Fibroblast of lung (primary cell): ENCODE results near the gene FBN1. TPM values are rescaled to one million over a fixed set of nuclear protein-coding genes. Genes with fewer than 3 reads are reported as not detected.

Source experiments
- DNase-seq, 2 donors: peaks; one replicate each; pipeline versions ENCODE4 v3.0.0 to v3.0.0-alpha.2; 2010; ENCODE audit warnings: low read depth in 2 of 2
- H2AFZ ChIP-seq: 2 replicates; pipeline ENCODE4 v1.5.1; 2012; ENCODE audit warnings: low read length, control low read depth, inconsistent platforms
- H3K27ac ChIP-seq: 2 replicates; pipeline ENCODE4 v1.5.1; 2011; ENCODE audit warnings: low read length, control low read depth; ENCODE audit not compliant: insufficient read depth
- H3K27me3 ChIP-seq: 2 replicates; pipeline ENCODE4 v1.5.1; 2011; ENCODE audit warnings: mild to moderate bottlenecking, low read length; ENCODE audit not compliant: control insufficient read depth, insufficient read depth
- H3K36me3 ChIP-seq: 2 replicates; pipeline ENCODE4 v1.5.1; 2011; ENCODE audit warnings: low read length; ENCODE audit not compliant: control insufficient read depth, insufficient read depth
- H3K4me1 ChIP-seq: 2 replicates; pipeline ENCODE4 v1.5.1; 2011; ENCODE audit warnings: low read length; ENCODE audit not compliant: control insufficient read depth, insufficient read depth; ENCODE audit errors: extremely low read depth
- H3K4me2 ChIP-seq: 2 replicates; pipeline ENCODE4 v1.5.1; 2011; ENCODE audit warnings: low read length, control low read depth; ENCODE audit not compliant: insufficient read depth; ENCODE audit errors: extremely low read depth
- H3K4me3 ChIP-seq, 4 experiments: fragments of 200-600 bp in 1 of 4; sonication (generic) in 1 of 4; replicated peaks in 1 of 4; 2 replicates each; pipeline ENCODE4 v1.5.1; 2011 to 2016; ENCODE audit warnings: low read length in 4 of 4, low read depth in 3 of 4, mild to moderate bottlenecking in 3 of 4, control low read depth in 2 of 4, inconsistent platforms in 1 of 4, mixed read lengths in 1 of 4; ENCODE audit not compliant: insufficient read depth in 1 of 4; ENCODE audit errors: control extremely low read depth in 1 of 4
- H3K79me2 ChIP-seq: 2 replicates; pipeline ENCODE4 v1.5.1; 2012; ENCODE audit warnings: mild to moderate bottlenecking, low read length, inconsistent platforms; ENCODE audit not compliant: control insufficient read depth, insufficient read depth
- H3K9ac ChIP-seq: 2 replicates; pipeline ENCODE4 v1.5.1; 2011; ENCODE audit warnings: mild to moderate bottlenecking, low read length, control low read depth; ENCODE audit not compliant: insufficient read depth
- H3K9me3 ChIP-seq: 2 replicates; pipeline ENCODE4 v1.5.1; 2012; ENCODE audit warnings: low read depth, low read length; ENCODE audit not compliant: control insufficient read depth, insufficient read depth
- H4K20me1 ChIP-seq: 2 replicates; pipeline ENCODE4 v1.5.1; 2011; ENCODE audit warnings: low read length; ENCODE audit not compliant: control insufficient read depth, insufficient read depth; ENCODE audit errors: extremely low read depth
- CTCF ChIP-seq, 2 donors: IDR thresholded peaks in 1 of 2; conservative IDR thresholded peaks in 1 of 2; 1 replicate in 1 of 2; 2 replicates in 1 of 2; pipeline ENCODE4 v1.5.1; 2011 to 2012; ENCODE audit warnings: low read length in 2 of 2, control low read depth in 1 of 2, inconsistent platforms in 1 of 2, low read depth in 1 of 2, mild to moderate bottlenecking in 1 of 2
- EZH2 ChIP-seq: IDR thresholded peaks from 2 replicates; pipeline ENCODE4 v1.5.1; 2012; ENCODE audit warnings: low read length, control low read depth, mild to moderate bottlenecking; ENCODE audit errors: missing control alignments
- polyA plus RNA-seq, 2 donors: library from polyadenylated mRNA; depleted of rRNA in 1 of 2; stranded (reverse) in 1 of 2; unstranded in 1 of 2; fragments of >200 nt; gene quantifications; 2 replicates each; pipeline ENCODE4 v1.2.1, GENCODE V29; 2011 to 2012; ENCODE audit warnings: missing spikeins in 1 of 2
- total RNA-seq: library from RNA; depleted of rRNA; stranded (reverse); fragments of >200 nt; gene quantifications from 2 replicates; pipeline ENCODE4 v1.2.1, GENCODE V29; 2014

Gene FBN1
- total and polyA plus RNA-seq, 2 donors (not counting 1 experiment from before 2014, with no cell fraction given), result 368 to 446 TPM

- H3K27me3 ChIP-seq, result no peaks in the 10 kb centered on the region
- no peak for TF ChIP-seq CTCF (conservative IDR thresholded peaks at IDR 0.05 in 1 of 2, IDR thresholded peaks at IDR 0.05 in 1 of 2; ENCODE audit: low read depth in 1 of 2, low read length in 2 of 2)
- TF ChIP-seq EZH2, result no peak
- H3K4me1 ChIP-seq, result peaks cover 17% of the 10 kb centered on the region
- no peak overlapping the region for H2AFZ ChIP-seq
- peak; percentile 60 to 86 for DNase-seq
- H3K9ac ChIP-seq, result no peak overlapping the region
- no peaks in the 10 kb centered on the region for H3K36me3 ChIP-seq
- H3K4me3 ChIP-seq, result no peak overlapping the region
- no peak overlapping the region for H3K27ac ChIP-seq
- no peaks in the 10 kb centered on the region for H3K9me3 ChIP-seq
- no peak overlapping the region for H3K4me2 ChIP-seq
- H4K20me1 ChIP-seq, result no peaks in the 10 kb centered on the region
- peaks cover 80% of the 10 kb centered on the region for H3K79me2 ChIP-seq
Observed at GRCh38 chr15:48634893-48635292, 10.6 kb downstream of the FBN1 start.

- H3K9ac ChIP-seq, result no peak overlapping the region
- H3K4me3 ChIP-seq, result no peak overlapping the region
- peaks cover 14% of the 10 kb centered on the region for H3K4me1 ChIP-seq
- no peak overlapping the region for H3K4me2 ChIP-seq
- H2AFZ ChIP-seq, result no peak overlapping the region
- H3K79me2 ChIP-seq, result peaks cover 79% of the 10 kb centered on the region
- H4K20me1 ChIP-seq, result no peaks in the 10 kb centered on the region
- H3K36me3 ChIP-seq, result no peaks in the 10 kb centered on the region
- H3K9me3 ChIP-seq, result no peaks in the 10 kb centered on the region
- H3K27ac ChIP-seq, result no peak overlapping the region
- H3K27me3 ChIP-seq, result no peaks in the 10 kb centered on the region
- TF ChIP-seq CTCF (conservative IDR thresholded peaks at IDR 0.05 in 1 of 2, IDR thresholded peaks at IDR 0.05 in 1 of 2; ENCODE audit: low read depth in 1 of 2, low read length in 2 of 2) (no peak), EZH2 (no peak)
- no peak for DNase-seq
Observed at GRCh38 chr15:48634096-48634495, 11.4 kb downstream of the FBN1 start.

- Histone ChIP-seq H3K27me3 (no peaks in the 10 kb centered on the region), H3K79me2 (peaks cover 76% of the 10 kb centered on the region), H3K27ac (no peak overlapping the region), H3K9ac (no peak overlapping the region), H3K4me2 (no peak overlapping the region), H2AFZ (no peak overlapping the region), H3K4me3 (no peak overlapping the region), H3K36me3 (no peaks in the 10 kb centered on the region), H3K4me1 (peaks cover 15% of the 10 kb centered on the region), H3K9me3 (no peaks in the 10 kb centered on the region), H4K20me1 (no peaks in the 10 kb centered on the region)
- TF ChIP-seq CTCF (conservative IDR thresholded peaks at IDR 0.05 in 1 of 2, IDR thresholded peaks at IDR 0.05 in 1 of 2; ENCODE audit: low read depth in 1 of 2, low read length in 2 of 2) (no peak), EZH2 (no peak)
- DNase-seq, result peak in 1 of 2 donors; percentile 49
Observed at GRCh38 chr15:48632651-48633050, 12.9 kb downstream of the FBN1 start.
